Fibroblast of villous mesenchyme (primary cell): Measurements from ENCODE around the gene FSTL5. TPM values are rescaled to one million over a fixed set of nuclear protein-coding genes. Genes with fewer than 3 reads are reported as not detected.

Source experiments
- DNase-seq: peaks from one replicate; pipeline ENCODE4 v3.0.0-alpha.2; 2010; ENCODE audit warnings: low read depth
- H3K4me3 ChIP-seq: 2 replicates; pipeline ENCODE4 v1.5.1; 2011; ENCODE audit warnings: low read depth, mild to moderate bottlenecking, low read length
- total RNA-seq: library from RNA; depleted of rRNA; stranded (reverse); fragments of >200 nt; gene quantifications from 2 replicates; pipeline ENCODE4 v1.2.3, GENCODE V29; 2012
- TF ChIP-seq, protein P1 (sequence below): IDR thresholded peaks from 2 replicates; pipeline ENCODE4 v1.5.1; 2012; ENCODE audit warnings: low read depth, mild to moderate bottlenecking, low read length; ENCODE audit not compliant: insufficient read depth

The FSTL5 gene
- total RNA-seq, 1 donor: not detected

DNA sequence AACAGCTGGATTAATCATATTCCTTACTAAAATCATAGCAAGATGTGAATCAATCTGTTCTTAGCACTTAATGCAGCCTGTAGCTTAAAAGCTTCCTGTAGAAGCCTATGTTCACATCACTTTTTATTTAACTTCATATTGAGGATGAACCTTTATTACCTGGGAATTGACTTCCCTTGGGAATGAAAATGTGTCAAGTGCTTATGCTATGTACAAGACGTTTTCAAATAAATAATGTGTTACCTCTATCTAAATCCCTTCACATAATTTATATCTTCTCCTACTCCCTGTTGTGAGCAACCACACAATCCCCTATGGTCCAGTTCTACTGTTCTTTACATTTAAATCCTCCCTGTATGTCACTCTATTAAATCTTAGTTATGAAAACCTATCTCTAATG, 633.1 kb downstream of the FSTL5 start:
- TF ChIP-seq, protein P1, sequence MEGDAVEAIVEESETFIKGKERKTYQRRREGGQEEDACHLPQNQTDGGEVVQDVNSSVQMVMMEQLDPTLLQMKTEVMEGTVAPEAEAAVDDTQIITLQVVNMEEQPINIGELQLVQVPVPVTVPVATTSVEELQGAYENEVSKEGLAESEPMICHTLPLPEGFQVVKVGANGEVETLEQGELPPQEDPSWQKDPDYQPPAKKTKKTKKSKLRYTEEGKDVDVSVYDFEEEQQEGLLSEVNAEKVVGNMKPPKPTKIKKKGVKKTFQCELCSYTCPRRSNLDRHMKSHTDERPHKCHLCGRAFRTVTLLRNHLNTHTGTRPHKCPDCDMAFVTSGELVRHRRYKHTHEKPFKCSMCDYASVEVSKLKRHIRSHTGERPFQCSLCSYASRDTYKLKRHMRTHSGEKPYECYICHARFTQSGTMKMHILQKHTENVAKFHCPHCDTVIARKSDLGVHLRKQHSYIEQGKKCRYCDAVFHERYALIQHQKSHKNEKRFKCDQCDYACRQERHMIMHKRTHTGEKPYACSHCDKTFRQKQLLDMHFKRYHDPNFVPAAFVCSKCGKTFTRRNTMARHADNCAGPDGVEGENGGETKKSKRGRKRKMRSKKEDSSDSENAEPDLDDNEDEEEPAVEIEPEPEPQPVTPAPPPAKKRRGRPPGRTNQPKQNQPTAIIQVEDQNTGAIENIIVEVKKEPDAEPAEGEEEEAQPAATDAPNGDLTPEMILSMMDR: no peak
- no peak for DNase-seq
- no peak overlapping the region for H3K4me3 ChIP-seq

- DNase-seq: no peak
- TF ChIP-seq, protein P1: no peak
- H3K4me3 ChIP-seq: no peak overlapping the region
Measured at GRCh38 chr4:161525121-161525520, 638.7 kb downstream of the FSTL5 start.

- H3K4me3 ChIP-seq: no peak overlapping the region
- DNase-seq: no peak
- TF ChIP-seq, protein P1: no peak
Measured at GRCh38 chr4:161522031-161522430, 641.8 kb downstream of the FSTL5 start.

DNA sequence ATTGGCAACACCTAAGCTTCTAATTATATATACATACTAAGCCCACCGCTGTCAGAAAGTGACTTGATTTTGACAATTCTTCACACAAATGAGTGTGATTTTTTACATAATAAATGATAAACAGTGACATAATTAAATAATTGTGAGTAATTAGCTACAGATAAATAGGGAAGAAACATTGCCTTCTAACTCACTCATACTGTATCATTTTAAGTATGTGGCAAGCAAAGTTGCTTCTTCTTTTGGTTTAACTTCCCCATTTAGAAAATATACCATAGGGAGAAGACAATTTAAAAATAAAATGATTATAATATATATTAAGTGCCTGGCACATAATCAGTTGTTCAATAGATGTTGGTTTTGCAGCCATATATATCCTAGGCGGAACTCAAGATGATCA, 644.2 kb downstream of the FSTL5 start:
- H3K4me3 ChIP-seq: no peak overlapping the region
- no peak for DNase-seq
- TF ChIP-seq, protein P1: no peak

- DNase-seq: no peak
- no peak overlapping the region for H3K4me3 ChIP-seq
- TF ChIP-seq, protein P1: no peak
Measured at GRCh38 chr4:161517941-161518340, 645.9 kb downstream of the FSTL5 start.

GRCh38 chr4:161505141-161505540, 658.7 kb downstream of the FSTL5 start:
- TF ChIP-seq, protein P1: no peak
- DNase-seq: no peak
- no peak overlapping the region for H3K4me3 ChIP-seq

GRCh38 chr4:161498155-161498554, 665.6 kb downstream of the FSTL5 start:
- TF ChIP-seq, protein P1: no peak
- no peak overlapping the region for H3K4me3 ChIP-seq
- DNase-seq: no peak
